ENCODE data around the gene HBE1.
"Not testable (repeated sequence)": the region's sequence is repeated elsewhere in the genome, so short reads cannot be mapped to it uniquely, and the experiment has no call there.

Gene HBE1
- total RNA-seq: 0 reads per million in 4 donors

- DNase-seq: no peak
Observed at GRCh38 chr11:5269715-5270147, at the start of gene HBE1. TSS of gene HBE1 (minus strand) at chr11:5269945. CDS start at chr11:5269890, 55 bp downstream.

DNA sequence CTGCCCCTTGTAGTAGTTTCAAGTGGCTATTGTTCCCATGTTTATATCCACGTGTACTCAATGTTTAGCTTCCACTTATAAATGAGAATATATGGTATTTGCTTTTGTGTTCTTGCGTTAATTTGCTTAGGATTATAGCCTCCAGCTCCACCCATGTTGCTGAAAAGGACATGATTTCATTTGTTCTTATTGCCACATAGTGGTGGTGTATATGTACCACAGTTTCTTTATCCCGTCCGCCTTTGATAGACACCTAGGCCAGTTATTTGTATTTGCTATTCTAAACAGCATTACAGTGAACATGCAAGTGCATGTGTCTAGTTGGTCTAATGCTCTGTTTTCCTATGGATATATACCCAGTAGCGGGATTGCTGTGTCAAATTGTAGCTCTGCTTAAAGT is 47.5 kb upstream of the HBE1 start:
- no peak for DNase-seq

DNA sequence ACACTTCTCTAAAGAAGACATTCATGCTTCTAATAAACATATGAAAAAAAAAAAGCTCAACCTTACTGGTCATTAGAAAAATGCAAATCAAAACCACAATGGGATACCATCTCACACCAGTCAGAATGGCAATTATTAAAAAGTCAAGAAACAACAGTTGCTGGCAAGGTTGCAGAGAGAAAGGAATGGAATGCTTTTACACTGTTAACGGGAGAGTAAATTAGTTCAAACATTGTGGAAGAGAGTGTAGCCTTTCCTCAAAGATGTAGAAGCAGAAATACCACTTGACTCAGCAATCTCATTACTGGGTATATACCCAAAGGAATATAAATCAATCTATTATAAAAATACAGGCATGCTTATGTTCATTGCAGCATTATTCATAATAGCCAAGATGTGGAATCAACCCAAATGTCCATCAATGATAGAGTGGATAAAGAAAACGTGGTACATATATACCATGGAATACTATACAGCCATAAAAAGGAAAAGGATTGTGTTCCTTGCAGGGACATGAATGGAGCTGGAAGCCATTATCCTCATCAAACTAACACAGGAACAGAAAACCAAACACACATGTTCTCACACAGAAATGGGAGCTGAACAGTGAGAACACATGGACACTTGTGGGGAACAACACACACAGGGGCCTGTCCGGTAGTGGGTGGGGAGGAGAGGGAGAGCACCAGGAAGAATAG is 43.7 kb upstream of the HBE1 start:
- DNase-seq: not testable (repeated sequence)

- DNase-seq: no peak
Observed at GRCh38 chr11:5310423-5310822, 40.7 kb upstream of the HBE1 start.

GRCh38 chr11:5307256-5308019 is 37.7 kb upstream of the HBE1 start:
- DNase-seq: no peak

GRCh38 chr11:5304046-5304445 is 34.3 kb upstream of the HBE1 start:
- no peak for DNase-seq

DNA sequence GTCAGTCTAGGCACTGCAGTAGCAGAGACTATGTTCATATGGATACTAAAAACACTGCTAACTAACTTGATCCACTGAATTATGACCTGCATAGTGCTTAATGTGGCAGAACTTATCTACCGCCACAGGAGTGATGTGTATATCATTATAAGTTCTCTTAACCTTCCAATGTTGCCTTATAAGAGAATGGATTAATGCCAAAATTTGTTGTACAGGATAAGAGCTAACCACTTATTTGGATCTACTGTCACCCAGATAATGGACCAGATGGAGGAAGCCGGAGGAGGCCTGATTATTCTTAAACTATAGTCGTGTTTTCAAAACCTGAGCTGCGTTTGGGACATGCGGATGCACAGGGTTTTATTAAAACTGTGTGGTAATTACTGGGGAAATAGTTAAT is 33.9 kb upstream of the HBE1 start:
- DNase-seq: no peak

- DNase-seq: no peak
Observed at GRCh38 chr11:5301846-5302245, 32.1 kb upstream of the HBE1 start, which contains the start of gene OR51B4. TSS of gene OR51B4 (minus strand) at chr11:5301946. CDS start at chr11:5301946, 0 bp downstream.

- DNase-seq: no peak
Observed at GRCh38 chr11:5300251-5300650, 30.5 kb upstream of the HBE1 start.

- DNase-seq: no peak
Observed at GRCh38 chr11:5298451-5298850, 28.7 kb upstream of the HBE1 start.

GRCh38 chr11:5297721-5298323 is 28.1 kb upstream of the HBE1 start:
- DNase-seq: no peak

DNA sequence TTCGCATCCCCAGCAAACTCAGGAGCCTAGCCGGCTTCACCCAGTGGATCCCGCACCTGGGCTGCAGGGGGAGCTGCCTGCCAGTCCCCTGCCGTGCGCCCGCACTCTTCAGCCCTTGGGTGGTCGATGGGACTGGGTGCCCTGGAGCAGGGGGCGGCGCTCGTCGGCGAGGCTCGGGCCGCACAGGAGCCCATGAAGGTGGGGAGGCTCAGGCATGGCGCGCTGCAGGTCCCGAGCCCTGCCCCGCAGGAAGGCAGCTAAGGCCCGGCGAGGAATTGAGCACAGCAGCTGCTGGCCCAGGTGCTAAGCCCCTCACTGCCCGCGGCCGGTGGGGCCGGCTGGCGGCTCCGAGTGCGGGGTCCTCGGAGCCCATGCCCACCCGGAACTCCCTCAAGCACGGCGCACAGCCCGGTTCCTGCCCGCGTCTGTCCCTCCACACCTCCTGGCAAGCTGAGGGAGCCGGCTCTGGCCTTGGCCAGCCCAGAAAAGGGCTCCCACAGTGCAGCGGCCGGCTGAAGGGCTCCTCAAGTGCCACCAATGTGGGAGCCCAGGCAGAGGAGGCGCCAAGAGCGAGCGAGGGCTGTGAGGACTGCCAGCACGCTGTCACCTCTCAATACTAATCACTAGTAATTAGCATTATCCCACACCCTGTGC is 24.7 kb upstream of the HBE1 start:
- DNase-seq: not testable (repeated sequence)

GRCh38 chr11:5293028-5293427 is 23.3 kb upstream of the HBE1 start:
- no peak for DNase-seq

GRCh38 chr11:5291207-5291838 is 21.6 kb upstream of the HBE1 start:
- peak in 1 of 5 donors; percentile 13 for DNase-seq

- DNase-seq: no peak
Observed at GRCh38 chr11:5290106-5290505, 20.4 kb upstream of the HBE1 start.

- DNase-seq: no peak
Observed at GRCh38 chr11:5289696-5290095, 20.0 kb upstream of the HBE1 start.

- DNase-seq: no peak
Observed at GRCh38 chr11:5288906-5289550, 19.3 kb upstream of the HBE1 start.

GRCh38 chr11:5288108-5288905 is 18.6 kb upstream of the HBE1 start:
- DNase-seq: no peak

DNA sequence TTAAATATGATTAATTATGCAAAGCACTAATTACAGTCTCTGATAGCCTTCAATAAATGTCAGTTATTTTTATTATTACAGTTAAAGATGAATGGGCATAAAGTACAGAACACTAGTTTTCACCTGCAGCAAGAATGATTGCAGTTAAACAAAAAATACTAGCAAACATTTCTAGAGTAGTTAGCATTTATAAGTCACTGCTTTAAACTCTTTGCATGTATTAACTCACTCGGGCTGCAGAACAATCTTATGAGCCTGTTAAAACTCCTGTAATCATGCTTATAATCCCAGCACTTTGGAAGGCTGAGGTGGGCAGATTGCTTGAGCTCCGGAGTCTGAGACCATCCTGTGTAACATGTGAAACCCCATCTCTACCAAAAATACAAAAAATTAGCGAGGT is 17.2 kb upstream of the HBE1 start:
- no peak for DNase-seq

DNA sequence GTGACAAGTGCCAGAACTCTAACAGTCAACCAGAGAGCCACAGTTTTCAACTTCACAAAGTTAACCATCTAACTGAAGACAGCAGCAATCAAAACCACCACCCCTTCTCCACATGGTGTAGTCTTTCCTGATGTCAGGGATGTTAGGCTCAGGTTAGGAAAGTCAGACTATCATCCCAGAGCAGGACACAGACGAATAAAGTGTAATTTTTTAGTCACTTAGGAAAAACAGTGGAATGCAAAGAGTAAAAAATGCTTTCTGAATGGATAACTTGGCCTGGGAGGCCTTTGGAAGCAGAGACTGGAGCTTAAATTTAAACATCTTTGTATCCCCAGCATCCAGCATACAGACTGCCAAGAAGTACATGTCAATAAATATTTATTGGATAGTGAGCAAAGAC is 16.6 kb upstream of the HBE1 start:
- DNase-seq: no peak

DNA sequence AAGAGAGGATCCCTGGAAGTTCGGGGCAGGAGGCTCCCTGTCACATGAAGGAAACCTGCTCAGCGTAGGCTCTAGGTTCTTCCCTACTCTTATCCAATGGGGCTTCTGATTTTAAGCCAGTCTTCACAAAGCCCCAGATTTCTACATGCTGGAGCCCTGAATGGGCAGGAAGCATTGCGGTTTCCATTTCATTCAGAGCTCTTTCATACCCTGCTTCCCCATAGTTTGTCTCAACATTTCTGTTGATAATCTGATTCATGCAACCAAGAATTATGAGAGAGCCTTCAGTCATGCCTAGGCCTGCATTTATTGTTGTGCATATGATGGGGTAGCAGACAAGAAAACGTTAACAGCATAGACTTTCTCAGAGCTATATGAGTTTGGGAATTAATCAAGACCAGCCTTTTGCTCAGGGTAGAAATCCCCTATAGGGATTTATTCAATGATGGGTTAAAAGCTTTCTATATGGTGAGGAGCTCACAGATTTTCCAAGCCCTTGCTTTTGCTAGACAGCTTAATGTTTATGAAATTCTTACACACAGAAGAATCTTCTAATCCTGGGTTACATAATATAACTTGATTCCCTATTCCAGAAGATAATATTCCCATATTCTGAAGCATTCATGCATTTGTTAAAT is 16.1 kb upstream of the HBE1 start:
- no peak for DNase-seq

Data from T-helper 1 cell (primary cell).